ENCODE data around the gene TMEM39B.
"Not testable (repeated sequence)": the region's sequence is repeated elsewhere in the genome, so short reads cannot be mapped to it uniquely, and the experiment has no call there.

DNA sequence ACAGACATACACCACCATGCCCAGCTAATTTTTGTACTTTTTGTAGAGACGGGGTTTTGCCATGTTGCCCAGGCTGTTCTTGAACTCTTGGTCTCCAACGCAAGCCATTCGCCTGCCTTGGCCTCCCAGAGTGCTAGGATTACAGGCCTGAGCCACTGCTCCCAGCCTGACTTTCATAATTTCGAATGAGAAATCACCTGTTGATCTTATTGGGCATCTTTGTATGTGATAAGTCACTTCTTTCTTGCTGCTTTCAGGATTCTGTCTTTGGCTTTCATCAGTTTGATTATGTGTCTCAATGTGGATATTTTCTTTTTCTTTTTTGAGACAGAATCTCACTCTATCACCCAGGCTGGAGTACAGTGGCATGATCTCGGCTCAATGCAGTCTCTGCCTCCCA is 75.1 kb downstream of the TMEM39B start:
- TF ChIP-seq, protein P1, sequence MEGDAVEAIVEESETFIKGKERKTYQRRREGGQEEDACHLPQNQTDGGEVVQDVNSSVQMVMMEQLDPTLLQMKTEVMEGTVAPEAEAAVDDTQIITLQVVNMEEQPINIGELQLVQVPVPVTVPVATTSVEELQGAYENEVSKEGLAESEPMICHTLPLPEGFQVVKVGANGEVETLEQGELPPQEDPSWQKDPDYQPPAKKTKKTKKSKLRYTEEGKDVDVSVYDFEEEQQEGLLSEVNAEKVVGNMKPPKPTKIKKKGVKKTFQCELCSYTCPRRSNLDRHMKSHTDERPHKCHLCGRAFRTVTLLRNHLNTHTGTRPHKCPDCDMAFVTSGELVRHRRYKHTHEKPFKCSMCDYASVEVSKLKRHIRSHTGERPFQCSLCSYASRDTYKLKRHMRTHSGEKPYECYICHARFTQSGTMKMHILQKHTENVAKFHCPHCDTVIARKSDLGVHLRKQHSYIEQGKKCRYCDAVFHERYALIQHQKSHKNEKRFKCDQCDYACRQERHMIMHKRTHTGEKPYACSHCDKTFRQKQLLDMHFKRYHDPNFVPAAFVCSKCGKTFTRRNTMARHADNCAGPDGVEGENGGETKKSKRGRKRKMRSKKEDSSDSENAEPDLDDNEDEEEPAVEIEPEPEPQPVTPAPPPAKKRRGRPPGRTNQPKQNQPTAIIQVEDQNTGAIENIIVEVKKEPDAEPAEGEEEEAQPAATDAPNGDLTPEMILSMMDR (conservative IDR thresholded peaks at IDR 0.05; ENCODE audit: low read depth, low read length), result not testable (repeated sequence)
- not testable (repeated sequence) for TF ChIP-seq EZH2 (IDR thresholded peaks at IDR 0.05; ENCODE audit: borderline replicate concordance, low read depth, low read length, poor library complexity, severe bottlenecking)
